HEK293T (cell line): ENCODE data around the gene NSA2.

Experiments
- BHLHE40 ChIP-seq: fragments of 450-650 bp; IDR thresholded peaks from 2 replicates; pipeline ENCODE4 v1.6.1; 2016; ENCODE audit warnings: mild to moderate bottlenecking, moderate library complexity, borderline replicate concordance
- ELF4 ChIP-seq: fragments of 450-650 bp; IDR thresholded peaks from 2 replicates; pipeline ENCODE4 v1.6.1; 2017; ENCODE audit warnings: antibody characterized with exemption
- FOXK2 ChIP-seq: fragments of 450-650 bp; IDR thresholded peaks from 2 replicates; pipeline ENCODE4 v1.6.1; 2016; ENCODE audit warnings: mild to moderate bottlenecking
- L3MBTL2 ChIP-seq: fragments of 450-650 bp; conservative IDR thresholded peaks from 2 replicates; pipeline ENCODE4 v1.6.1; 2016; ENCODE audit warnings: mild to moderate bottlenecking
- SP1 ChIP-seq: fragments of 450-650 bp; IDR thresholded peaks from 2 replicates; pipeline ENCODE4 v1.6.1; 2017
- ZNF384 ChIP-seq: fragments of 450-650 bp; IDR thresholded peaks from 2 replicates; pipeline ENCODE4 v1.6.1; 2016

GRCh38 chr5:74722271-74722670 is 44.8 kb upstream of the NSA2 start:
- TF ChIP-seq ZNF384 (no peak), ELF4 (no peak), SP1 (no peak), BHLHE40 (no peak), FOXK2 (no peak), L3MBTL2 (no peak)
